Endothelial cell of umbilical vein (primary cell): ENCODE measurements around the gene GABBR2. TPM values are rescaled to one million over a fixed set of nuclear protein-coding genes. Genes with fewer than 3 reads are reported as not detected.

Source experiments
- BruUV-seq: library from RNA; stranded (reverse); fragments of 400-500 nt; replicated peaks from 2 replicates; lab custom pipeline; 2021; lab: Mats Ljungman, UMichigan
- CTCF ChIA-PET: fragments of 300-600, 350-600 bp; sonication (Branson Sonifier 250); formaldehyde crosslinking; loops from one replicate; lab custom pipeline; 2021; ENCODE audit warnings: antibody characterized with exemption, inconsistent platforms; lab: Charles Lee
- POLR2A ChIA-PET: fragments of 300-600, 350-600 bp; sonication (Branson Sonifier 250); formaldehyde crosslinking; loops from one replicate; lab custom pipeline; 2021; ENCODE audit warnings: antibody characterized with exemption, inconsistent platforms; lab: Charles Lee
- DNase-seq: peaks from one replicate; pipeline ENCODE4 v3.0.0-alpha.2; 2011; ENCODE audit warnings: low read depth, low spot score
- FAIRE-seq: peaks from 2 replicates; lab custom pipeline; 2011; peaks lifted over from hg19 to GRCh38; lab: Jason Lieb, UNC
- H2AFZ ChIP-seq: 2 replicates; pipeline ENCODE4 v1.6.0; 2012; ENCODE audit warnings: low read depth, low read length, control low read depth, inconsistent platforms
- H3K27ac ChIP-seq: 2 replicates; pipeline ENCODE4 v1.5.1; 2011; ENCODE audit warnings: low read depth, mild to moderate bottlenecking, control low read depth, low read length, moderate library complexity; ENCODE audit not compliant: insufficient read depth
- H3K27me3 ChIP-seq, 2 experiments: 2 replicates each; pipeline versions ENCODE4 v1.6.0 to v1.6.1; 2011; ENCODE audit warnings: low read length in 2 of 2, mixed read lengths in 1 of 2; ENCODE audit not compliant: control insufficient read depth in 2 of 2, insufficient read depth in 2 of 2
- H3K36me3 ChIP-seq, 2 experiments: 2 replicates in 1 of 2; 3 replicates in 1 of 2; pipeline ENCODE4 v1.5.1; 2011; ENCODE audit warnings: low read length in 2 of 2, mild to moderate bottlenecking in 1 of 2, moderate library complexity in 1 of 2; ENCODE audit not compliant: control insufficient read depth in 2 of 2, insufficient read depth in 2 of 2; ENCODE audit errors: extremely low read depth in 1 of 2
- H3K4me1 ChIP-seq: 3 replicates; pipeline ENCODE4 v1.5.1; 2011; ENCODE audit warnings: mild to moderate bottlenecking, low read length; ENCODE audit not compliant: control insufficient read depth, insufficient read depth; ENCODE audit errors: extremely low read depth
- H3K4me2 ChIP-seq: 2 replicates; pipeline ENCODE4 v1.6.1; 2011; ENCODE audit warnings: low read length, control low read depth, mixed read lengths; ENCODE audit not compliant: insufficient read depth
- H3K4me3 ChIP-seq, 3 experiments: fragments of 200-600 bp in 1 of 3; sonication (generic), shearing (Covaris generic) in 1 of 3; replicated peaks in 1 of 3; 2 replicates each; pipeline ENCODE4 v1.5.1; 2011 to 2016; ENCODE audit warnings: control low read depth in 3 of 3, low read length in 3 of 3, mild to moderate bottlenecking in 2 of 3, inconsistent platforms in 1 of 3, low read depth in 1 of 3, moderate library complexity in 1 of 3; ENCODE audit not compliant: insufficient read depth in 1 of 3
- H3K79me2 ChIP-seq: 2 replicates; pipeline ENCODE4 v1.6.0; 2012; ENCODE audit warnings: low read length, inconsistent platforms; ENCODE audit not compliant: control insufficient read depth, insufficient read depth
- H3K9ac ChIP-seq: replicated peaks from 2 replicates; pipeline ENCODE3; 2011; ENCODE audit warnings: low read length, control low read depth; ENCODE audit not compliant: insufficient read depth; ENCODE audit errors: extremely low read depth
- H3K9me1 ChIP-seq: replicated peaks from 3 replicates; pipeline ENCODE4 v1.6.0; 2011; ENCODE audit warnings: mild to moderate bottlenecking, low read length; ENCODE audit not compliant: control insufficient read depth, insufficient read depth; ENCODE audit errors: extremely low read depth
- H3K9me3 ChIP-seq: replicated peaks from 2 replicates; pipeline ENCODE4 v1.5.1; 2012; ENCODE audit warnings: low read length, inconsistent platforms; ENCODE audit not compliant: control insufficient read depth, insufficient read depth
- H4K20me1 ChIP-seq: replicated peaks from 2 replicates; pipeline ENCODE3; 2011; ENCODE audit warnings: mild to moderate bottlenecking, low read length; ENCODE audit not compliant: control insufficient read depth, insufficient read depth; ENCODE audit errors: extremely low read depth
- CTCF ChIP-seq, 2 donors: IDR thresholded peaks; 1 replicate in 1 of 2; 2 replicates in 1 of 2; pipeline ENCODE4 v1.5.1; 2011; ENCODE audit warnings: low read length in 2 of 2, mild to moderate bottlenecking in 2 of 2, moderate library complexity in 2 of 2, control low read depth in 1 of 2, inconsistent platforms in 1 of 2, low read depth in 1 of 2; ENCODE audit not compliant: insufficient read depth in 1 of 2; ENCODE audit errors: extremely low read depth in 1 of 2
- EZH2 ChIP-seq: IDR thresholded peaks from 2 replicates; pipeline ENCODE4 v1.6.1; 2012; ENCODE audit warnings: borderline replicate concordance, low read depth, mild to moderate bottlenecking, moderate library complexity, low read length, inconsistent platforms; ENCODE audit not compliant: severe bottlenecking
- FOS ChIP-seq: IDR thresholded peaks from 2 replicates; pipeline ENCODE4 v1.6.1; 2011; ENCODE audit warnings: mild to moderate bottlenecking, low read length, moderate library complexity, borderline replicate concordance; ENCODE audit not compliant: insufficient read depth
- POLR2A ChIP-seq: IDR thresholded peaks from 2 replicates; pipeline ENCODE4 v1.6.1; 2012; ENCODE audit warnings: low read depth, mild to moderate bottlenecking, control low read depth, low read length
- POLR2AphosphoS5 ChIP-seq: IDR thresholded peaks from 2 replicates; pipeline ENCODE4 v1.6.1; 2012; ENCODE audit warnings: low read depth, mild to moderate bottlenecking, control low read depth, low read length, moderate library complexity; ENCODE audit not compliant: insufficient read depth
- dilution Hi-C: fragments of 300-500 bp; cut with MboI; formaldehyde crosslinking; loops from one replicate; pipeline ENCODE4 v1.15.0; 2019; ENCODE audit warnings: low sequenced_read_pairs; ENCODE audit not compliant: extremely low pct_ligation_motif_present
- intact Hi-C: fragments of 100-400 bp; cut with micrococcal nuclease; formaldehyde crosslinking; loops from one replicate; pipeline ENCODE4 v1.10.0; 2022
- polyA plus RNA-seq, 4 experiments: library from polyadenylated mRNA; depleted of rRNA in 3 of 4; stranded (reverse) in 3 of 4; unstranded in 1 of 4; fragments of >200 nt; gene quantifications; 2 replicates each; pipeline versions ENCODE4 v1.2.1 to v1.2.3, GENCODE V29; 2011 to 2012; ENCODE audit warnings: missing spikeins in 1 of 4
- total RNA-seq: library from RNA; stranded (reverse); gene quantifications from 2 replicates; pipeline ENCODE4 v1.2.3, GENCODE V29; 2021

The GABBR2 gene
- total and polyA plus RNA-seq, 2 donors (not counting 3 experiments of a cell fraction or from before 2014, with no cell fraction given) = 1.1 to 9.2 TPM

- no peak for TF ChIP-seq POLR2A
- no peak for TF ChIP-seq CTCF (IDR thresholded peaks at IDR 0.05; ENCODE audit: extremely low read depth in 1 of 2, insufficient read depth in 1 of 2, low read depth in 1 of 2, low read length in 2 of 2)
- no peak for TF ChIP-seq EZH2
- TF ChIP-seq FOS = no peak
- no peak for TF ChIP-seq POLR2AphosphoS5
Observed at GRCh38 chr9:98401140-98402018, 307.4 kb downstream of the GABBR2 start.

More at GRCh38 chr9:98401140-98402018, 307.4 kb downstream of the GABBR2 start:
- FAIRE-seq (no peak), DNase-seq (no peak)
- Histone ChIP-seq H3K9me3 (no peaks in the 10 kb centered on the region), H2AFZ (no peak overlapping the region), H3K36me3 (no peaks in the 10 kb centered on the region), H3K9me1 (no peaks in the 10 kb centered on the region), H4K20me1 (no peaks in the 10 kb centered on the region), H3K79me2 (no peaks in the 10 kb centered on the region), H3K4me1 (no peaks in the 10 kb centered on the region), H3K9ac (no peak overlapping the region), H3K27me3 (no peaks in the 10 kb centered on the region), H3K27ac (no peak overlapping the region), H3K4me2 (no peak overlapping the region), H3K4me3 (no peak overlapping the region)
- ChIA-PET POLR2A (no interaction called here), CTCF (no interaction called here)
- intact Hi-C loops = no loop called here
- dilution Hi-C loops = no loop called here
- BruUV-seq = no TSS peak
